NT2/D1 (cell line): ENCODE data around the gene NPLOC4.

Experiments used
- YY1 ChIP-seq: IDR thresholded peaks from 2 replicates; pipeline ENCODE4 v1.6.1; 2011; ENCODE audit not compliant: insufficient read length, insufficient read depth
- ZNF274 ChIP-seq: IDR thresholded peaks from 2 replicates; pipeline ENCODE4 v1.6.1; 2011; ENCODE audit warnings: mild to moderate bottlenecking, low read depth, low read length

GRCh38 chr17:81556175-81556691 lies 80.7 kb downstream of the NPLOC4 start:
- TF ChIP-seq ZNF274 (no peak), YY1 (no peak)
